Osteocyte (in vitro differentiated cells): ENCODE measurements around the gene BANP. TPM values are rescaled to one million over a fixed set of nuclear protein-coding genes. Genes with fewer than 3 reads are reported as not detected.

Experiments
- DNase-seq: peaks from one replicate; pipeline ENCODE4 v3.0.0; 2021; ENCODE audit warnings: mixed read lengths; ENCODE audit not compliant: unreplicated experiment; ENCODE audit errors: extremely low spot score
- H3K27ac Mint-ChIP-seq: one replicate; pipeline ENCODE4 v1.8.0; 2021; ENCODE audit warnings: mild to moderate bottlenecking, mixed read lengths; ENCODE audit not compliant: unreplicated experiment
- H3K27me3 Mint-ChIP-seq: one replicate; pipeline ENCODE4 v1.8.0; 2021; ENCODE audit warnings: mixed read lengths; ENCODE audit not compliant: unreplicated experiment
- H3K36me3 Mint-ChIP-seq: one replicate; pipeline ENCODE4 v1.8.0; 2021; ENCODE audit warnings: mixed read lengths; ENCODE audit not compliant: unreplicated experiment
- H3K4me1 Mint-ChIP-seq: one replicate; pipeline ENCODE4 v1.8.0; 2021; ENCODE audit warnings: mixed read lengths; ENCODE audit not compliant: unreplicated experiment
- H3K4me3 Mint-ChIP-seq: one replicate; pipeline ENCODE4 v1.8.0; 2021; ENCODE audit warnings: mild to moderate bottlenecking, moderate library complexity, mixed read lengths; ENCODE audit not compliant: unreplicated experiment
- H3K9me3 Mint-ChIP-seq: one replicate; pipeline ENCODE4 v1.8.0; 2021; ENCODE audit warnings: mixed read lengths; ENCODE audit not compliant: unreplicated experiment
- total RNA-seq: library from RNA; stranded (reverse); gene quantifications from 2 replicates; pipeline ENCODE4 v1.2.1, GENCODE V29; 2021
- TF ChIP-seq, protein P1 (sequence below): fragments of 200-600 bp; sonication (generic); IDR thresholded peaks from 2 replicates; pipeline ENCODE4 v1.5.0; 2021; ENCODE audit warnings: antibody characterized with exemption, mild to moderate bottlenecking, moderate library complexity

The BANP gene
- total RNA-seq, 1 donor from 2014 or later: 20.5 TPM

DNA sequence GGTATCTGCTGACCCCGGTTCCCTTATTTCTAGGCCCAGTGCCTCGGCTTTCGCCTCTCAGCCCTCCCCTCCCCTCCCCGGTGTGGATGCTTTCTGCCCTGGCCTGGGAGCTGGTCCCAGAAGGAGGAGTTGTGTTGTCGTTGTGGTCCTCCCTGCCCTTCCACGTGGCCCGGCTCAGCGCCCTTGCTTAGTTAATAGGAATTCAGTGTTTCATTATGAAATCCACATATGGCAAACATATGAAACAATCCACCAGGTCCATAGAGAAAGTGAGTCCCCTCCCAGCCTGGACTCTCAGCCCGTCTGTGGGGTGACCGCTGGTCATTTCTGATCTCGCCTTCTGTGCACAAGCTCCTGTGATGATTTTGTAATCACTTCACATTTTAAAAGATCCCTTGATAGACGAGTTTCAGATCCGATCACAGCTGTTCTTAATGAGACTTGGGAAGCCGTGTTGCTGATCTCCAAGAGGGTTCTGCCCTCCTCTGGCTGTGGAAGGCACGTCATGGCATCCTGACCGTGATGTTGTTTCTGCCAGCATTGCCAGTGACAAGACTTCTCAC is 112.1 kb downstream of the BANP start:
- DNase-seq: no peak
- Mint-ChIP-seq H3K4me3 (no peak overlapping the region), H3K27ac (peak overlapping the region; percentile 68), H3K27me3 (no peaks in the 10 kb centered on the region), H3K4me1 (peaks cover 46% of the 10 kb centered on the region), H3K9me3 (no peaks in the 10 kb centered on the region), H3K36me3 (peaks cover 3% of the 10 kb centered on the region)
- TF ChIP-seq, protein P1, sequence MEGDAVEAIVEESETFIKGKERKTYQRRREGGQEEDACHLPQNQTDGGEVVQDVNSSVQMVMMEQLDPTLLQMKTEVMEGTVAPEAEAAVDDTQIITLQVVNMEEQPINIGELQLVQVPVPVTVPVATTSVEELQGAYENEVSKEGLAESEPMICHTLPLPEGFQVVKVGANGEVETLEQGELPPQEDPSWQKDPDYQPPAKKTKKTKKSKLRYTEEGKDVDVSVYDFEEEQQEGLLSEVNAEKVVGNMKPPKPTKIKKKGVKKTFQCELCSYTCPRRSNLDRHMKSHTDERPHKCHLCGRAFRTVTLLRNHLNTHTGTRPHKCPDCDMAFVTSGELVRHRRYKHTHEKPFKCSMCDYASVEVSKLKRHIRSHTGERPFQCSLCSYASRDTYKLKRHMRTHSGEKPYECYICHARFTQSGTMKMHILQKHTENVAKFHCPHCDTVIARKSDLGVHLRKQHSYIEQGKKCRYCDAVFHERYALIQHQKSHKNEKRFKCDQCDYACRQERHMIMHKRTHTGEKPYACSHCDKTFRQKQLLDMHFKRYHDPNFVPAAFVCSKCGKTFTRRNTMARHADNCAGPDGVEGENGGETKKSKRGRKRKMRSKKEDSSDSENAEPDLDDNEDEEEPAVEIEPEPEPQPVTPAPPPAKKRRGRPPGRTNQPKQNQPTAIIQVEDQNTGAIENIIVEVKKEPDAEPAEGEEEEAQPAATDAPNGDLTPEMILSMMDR: peak; percentile 59

DNA sequence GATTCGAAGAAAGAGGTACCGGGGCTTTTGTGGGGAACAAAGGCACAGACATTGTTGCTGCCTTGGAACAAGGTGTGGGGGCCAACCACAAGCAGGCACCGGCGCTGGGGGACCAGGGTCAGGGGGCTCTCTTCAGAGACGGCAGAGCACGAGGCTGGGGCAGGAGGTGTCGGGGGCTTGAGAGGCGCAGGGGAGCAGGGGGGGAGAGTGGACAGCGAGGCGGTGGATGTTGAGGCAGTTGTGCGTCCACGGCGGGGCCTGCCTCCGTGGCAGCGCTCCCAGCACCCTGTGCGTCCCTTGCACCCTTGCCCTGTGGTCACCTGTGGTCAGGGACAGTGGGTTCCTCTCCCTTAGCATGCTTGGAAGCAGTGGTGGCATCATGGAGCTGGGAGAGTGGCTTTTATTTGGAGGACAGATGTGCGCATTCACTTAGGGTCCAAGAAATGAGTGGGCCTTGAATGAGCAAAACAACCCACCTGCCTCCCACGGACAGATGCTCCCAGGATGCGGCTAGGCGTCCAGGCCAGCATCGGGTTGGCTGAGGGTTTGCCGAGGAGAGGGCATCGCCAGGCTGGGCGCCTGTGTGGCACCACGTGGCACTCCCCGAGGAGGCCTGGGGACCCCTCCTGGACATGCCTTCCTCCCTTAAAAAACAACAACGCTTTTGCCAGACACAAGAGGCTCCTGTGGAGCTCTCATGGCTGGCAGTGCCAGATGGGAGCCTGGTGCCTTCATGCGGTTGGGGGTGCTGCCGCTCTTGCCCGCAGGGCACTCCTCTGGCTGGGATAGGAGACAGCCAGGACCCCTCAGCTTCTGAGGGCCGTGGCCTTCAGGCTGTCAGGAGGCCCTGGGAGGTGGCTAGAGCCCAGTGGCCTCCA is 113.0 kb downstream of the BANP start:
- Mint-ChIP-seq H3K27ac (peak overlapping the region; percentile 85), H3K36me3 (peaks cover 3% of the 10 kb centered on the region), H3K4me3 (peak overlapping the region; percentile 31), H3K4me1 (peaks cover 46% of the 10 kb centered on the region), H3K27me3 (no peaks in the 10 kb centered on the region), H3K9me3 (no peaks in the 10 kb centered on the region)
- TF ChIP-seq, protein P1: no peak
- no peak for DNase-seq

DNA sequence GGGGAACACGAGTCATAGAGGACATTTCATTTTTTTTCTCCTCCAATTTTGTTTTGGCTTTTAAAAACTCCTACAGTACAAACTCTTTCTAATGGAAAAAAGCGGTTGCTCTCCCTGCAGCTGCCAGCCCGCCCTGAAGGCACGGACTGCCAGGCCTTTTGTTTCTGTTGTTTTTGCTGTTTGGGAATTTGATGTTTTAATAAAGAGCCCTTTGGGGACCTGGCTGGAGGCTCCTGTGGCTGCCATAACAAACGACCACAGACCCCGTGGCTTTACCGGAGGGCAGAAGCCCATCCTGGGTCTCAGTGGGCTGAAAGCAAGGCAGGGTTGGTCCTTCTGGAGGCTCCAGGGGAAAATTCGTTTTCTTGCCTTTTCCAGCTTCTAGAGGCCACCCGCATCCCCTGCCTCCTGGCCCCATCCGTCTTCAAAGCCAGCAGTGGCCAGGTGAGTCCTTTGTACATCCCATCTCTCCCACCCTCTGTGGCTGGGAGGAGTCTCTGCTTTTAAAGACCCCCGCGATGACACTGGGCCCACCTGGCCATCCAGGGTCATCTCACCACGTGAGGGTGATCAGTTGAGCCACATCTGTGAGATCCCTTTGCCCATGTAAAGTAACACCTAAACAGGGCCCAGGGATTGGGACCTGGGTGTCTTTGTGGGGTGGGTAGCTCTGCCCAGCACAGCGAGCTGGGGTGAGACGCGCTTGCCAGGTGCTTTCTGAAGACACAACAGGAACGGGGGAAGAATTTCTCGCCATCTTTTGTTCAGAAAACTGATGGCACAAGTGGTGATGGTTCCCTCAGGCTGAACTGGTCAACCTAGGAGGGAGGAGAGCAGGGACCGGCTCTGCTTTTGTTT is 113.9 kb downstream of the BANP start:
- Mint-ChIP-seq H3K4me1 (peaks cover 46% of the 10 kb centered on the region), H3K27me3 (no peaks in the 10 kb centered on the region), H3K9me3 (no peaks in the 10 kb centered on the region), H3K36me3 (peaks cover 8% of the 10 kb centered on the region), H3K4me3 (no peak overlapping the region), H3K27ac (peak overlapping the region; percentile 85)
- TF ChIP-seq, protein P1: no peak
- DNase-seq: no peak

DNA sequence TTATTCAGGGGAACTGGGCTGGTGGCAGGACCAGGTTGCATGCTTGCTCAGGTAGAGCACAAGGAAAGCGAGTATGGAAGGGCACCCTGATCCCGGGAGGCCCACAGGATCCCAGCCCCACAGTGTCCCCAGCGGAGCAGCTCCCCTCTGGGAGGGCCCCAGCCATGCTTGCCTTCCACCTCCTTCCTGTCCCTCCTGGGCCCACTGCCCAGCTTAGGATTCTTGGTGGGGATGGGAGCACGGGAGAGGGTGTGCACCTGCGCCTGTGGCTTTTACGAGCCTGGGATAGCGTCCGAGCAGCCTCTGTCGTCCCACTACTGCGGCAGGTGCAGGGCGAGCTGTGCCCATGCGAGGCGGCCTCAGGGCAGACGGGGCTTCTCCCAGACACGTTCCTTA is 114.5 kb downstream of the BANP start:
- DNase-seq: no peak
- Mint-ChIP-seq H3K27me3 (no peaks in the 10 kb centered on the region), H3K36me3 (peaks cover 7% of the 10 kb centered on the region), H3K9me3 (no peaks in the 10 kb centered on the region), H3K4me3 (no peak overlapping the region), H3K4me1 (peaks cover 46% of the 10 kb centered on the region), H3K27ac (no peak overlapping the region)
- TF ChIP-seq, protein P1: no peak
